ENCODE measurements around the gene TNRC18. TPM values are rescaled to one million over a fixed set of nuclear protein-coding genes. Genes with fewer than 3 reads are reported as not detected.
A peak's percentile ranks its signal among the peaks of the same experiment; 100 is the strongest.

TNRC18 gene
- total and polyA plus RNA-seq, 9 of the 15 experiments (the other 6 are each of a cell fraction or from before 2014, with no cell fraction given), result 0.03 to 43.2 (median 18.0) TPM

- Histone ChIP-seq H3K9me3 (replicated peaks; ENCODE audit: control insufficient read depth, insufficient read depth, low read depth, low read length) (no peaks in the 10 kb centered on the region), H4K20me1 (replicated peaks; ENCODE audit: control insufficient read depth, insufficient read depth, low read length) (no peaks in the 10 kb centered on the region), H3K36me3 (ENCODE audit: control insufficient read depth, insufficient read depth, low read length) (no peaks in the 10 kb centered on the region), H3K27me3 (ENCODE audit: control insufficient read depth in 2 of 2, insufficient read depth in 2 of 2, low read length in 2 of 2) (no peaks in the 10 kb centered on the region), H3K9me1 (ENCODE audit: control insufficient read depth, insufficient read depth, low read length) (no peaks in the 10 kb centered on the region), H3K4me3 (peak overlapping the region; percentile 31), H3K27ac (ENCODE audit: extremely low read depth, low read depth, low read length) (peak overlapping the region; percentile 98), H2AFZ (ENCODE audit: low read depth, low read length) (peak overlapping the region; percentile 74), H3K79me2 (ENCODE audit: control insufficient read depth, insufficient read depth, low read length) (peaks cover 51% of the 10 kb centered on the region), H3K4me1 (replicated peaks in 1 of 2; ENCODE audit: control insufficient read depth in 2 of 2, insufficient read depth in 2 of 2, low read length in 2 of 2) (peaks cover 39 to 60% of the 10 kb centered on the region in 2 experiments), H3K9ac (ENCODE audit: insufficient read depth in 1 of 2, low read depth in 2 of 2, low read length in 2 of 2) (peak overlapping the region; percentile 92 to 95), H3K4me2 (ENCODE audit: insufficient read depth, low read length) (peak overlapping the region; percentile 77)
- FAIRE-seq, result no peak
- CTCF ChIA-PET (ENCODE audit: low intra/inter-chr PET ratio), result no interaction called here
- in situ Hi-C loops (cut with MboI) (no loop called here), intact Hi-C loops (cut with micrococcal nuclease) (no loop called here)
- peak; percentile 2; the same call in 2 of the 3 replicates for ATAC-seq
- DNase-seq (ENCODE audit: extremely low read depth in 1 of 4, low spot score in 3 of 4), result peak in 1 of 4 experiments; percentile 55
- whole genome bisulfite sequencing (ENCODE audit: insufficient coverage, low coverage, missing lambda C conversion rate), result 39% methylated on average over 22 of the region's 30 CpGs
- BruUV-seq (replicated peaks), result no TSS peak
- POLR2A ChIA-PET, result interaction anchor here (0.5 to 1.9 kb wide), 10 partner anchors 9 to 195 kb away, joined by 3 to 10 read pairs (median 3); no protein-coding TSS in a partner anchor
- TF ChIP-seq ZNF165 (CRISPR knock-in tag; IDR thresholded peaks at IDR 0.05; ENCODE audit: borderline replicate concordance), result no peak
- peak; percentile 94 for TF ChIP-seq CHD4 (IDR thresholded peaks at IDR 0.05; ENCODE audit: insufficient read depth, insufficient replicate concordance, low read depth, low read length, poor library complexity, severe bottlenecking)
- peak; percentile 50 to 79 for TF ChIP-seq RCOR1 (IDR thresholded peaks at IDR 0.05; ENCODE audit: borderline replicate concordance in 1 of 2, low read depth in 2 of 2, low read length in 2 of 2)
- TF ChIP-seq ZNF347 (CRISPR knock-in tag; IDR thresholded peaks at IDR 0.05; ENCODE audit: low read depth), result no peak
- TF ChIP-seq POLR2G (IDR thresholded peaks at IDR 0.05; ENCODE audit: low read depth, low read length), result peak; percentile 73
- no peak for TF ChIP-seq FOXP4 (CRISPR knock-in tag; IDR thresholded peaks at IDR 0.05; ENCODE audit: borderline replicate concordance)
- TF ChIP-seq ZNF518B (CRISPR knock-in tag; IDR thresholded peaks at IDR 0.05), result no peak
- peak; percentile 88 for TF ChIP-seq CBX1 (IDR thresholded peaks at IDR 0.05; ENCODE audit: low read depth)
- no peak for TF ChIP-seq NELFE (IDR thresholded peaks at IDR 0.05; ENCODE audit: insufficient read depth, insufficient read length)
- no peak for TF ChIP-seq ZNF644 (tag; IDR thresholded peaks at IDR 0.05; ENCODE audit: low read depth)
- TF ChIP-seq PKNOX1 (IDR thresholded peaks at IDR 0.05), result peak; percentile 37; the same call in 1 of the 2 replicates
- no peak for TF ChIP-seq ADNP (tag; IDR thresholded peaks at IDR 0.05)
- TF ChIP-seq KDM1A (IDR thresholded peaks at IDR 0.05), result peak; percentile 82 to 94
Measured at GRCh38 chr7:5429857-5430611, 6.4 kb upstream of the TNRC18 start.
